Measurements from ENCODE around the gene QSER1. TPM values are rescaled to one million over a fixed set of nuclear protein-coding genes. Genes with fewer than 3 reads are reported as not detected.

Gene QSER1
- total RNA-seq, 1 experiment from 2014 or later = 74.0 TPM

DNA sequence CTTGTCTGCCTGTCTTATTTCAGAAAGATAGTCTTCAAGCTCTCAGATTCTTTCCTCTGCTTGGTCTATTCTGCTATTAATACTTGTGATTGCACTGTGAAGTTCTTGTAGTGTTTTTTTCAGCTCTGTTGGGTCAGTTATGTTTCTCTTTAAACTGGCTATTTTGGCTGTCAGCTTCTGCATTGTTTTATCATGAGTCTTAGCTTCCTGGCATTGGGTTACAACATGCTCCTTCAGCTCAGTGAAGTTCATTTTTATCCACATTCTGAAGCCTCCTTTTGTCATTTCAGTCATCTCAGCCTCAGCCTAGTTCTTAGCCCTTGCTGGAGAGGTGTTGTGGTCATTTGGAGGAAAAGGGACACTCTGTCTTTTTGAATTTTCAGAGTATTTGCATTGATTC is 107.6 kb downstream of the QSER1 start:
- DNase-seq (ENCODE audit: low spot score) = no peak

DNA sequence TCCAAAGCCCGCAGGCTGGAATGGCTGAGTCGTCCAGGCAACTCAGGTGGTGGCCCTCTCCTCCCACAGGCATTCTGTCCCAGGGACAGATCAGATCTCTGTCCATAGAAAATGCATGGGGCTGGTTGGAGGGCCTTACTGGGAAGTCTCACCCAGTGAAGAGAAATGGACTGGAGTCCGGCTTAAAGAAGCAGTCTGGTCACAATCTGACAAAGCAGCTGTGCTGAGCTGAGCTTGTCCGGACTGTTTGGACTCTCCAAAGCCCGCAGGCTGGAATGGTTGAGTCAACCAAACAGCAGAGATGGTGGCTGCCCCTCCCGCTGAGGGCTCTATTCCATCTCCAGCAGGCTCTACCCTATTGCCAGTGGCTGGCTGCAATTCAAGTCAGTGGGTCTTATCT is 108.7 kb downstream of the QSER1 start:
- Mint-ChIP-seq H3K36me3 (no peaks in the 10 kb centered on the region), H3K27me3 (ENCODE audit: low read depth) (peaks cover 6% of the 10 kb centered on the region; the same call in 1 of the 2 replicates), H3K27ac (no peak overlapping the region), H3K4me3 (no peak overlapping the region), H3K9me3 (peaks cover 11% of the 10 kb centered on the region), H3K4me1 (peaks cover 13% of the 10 kb centered on the region)
- ChIA-PET CTCF (no interaction called here), POLR2A (no interaction called here)
- DNase-seq (ENCODE audit: low spot score) = no peak
- no peak for TF ChIP-seq ETV6 (CRISPR knock-in tag; IDR thresholded peaks at IDR 0.05)
- TF ChIP-seq ZNF121 (CRISPR knock-in tag; IDR thresholded peaks at IDR 0.05) = no peak
- TF ChIP-seq IRF2 (CRISPR knock-in tag; IDR thresholded peaks at IDR 0.05; ENCODE audit: borderline replicate concordance, low read depth) = no peak
- TF ChIP-seq, protein P1, sequence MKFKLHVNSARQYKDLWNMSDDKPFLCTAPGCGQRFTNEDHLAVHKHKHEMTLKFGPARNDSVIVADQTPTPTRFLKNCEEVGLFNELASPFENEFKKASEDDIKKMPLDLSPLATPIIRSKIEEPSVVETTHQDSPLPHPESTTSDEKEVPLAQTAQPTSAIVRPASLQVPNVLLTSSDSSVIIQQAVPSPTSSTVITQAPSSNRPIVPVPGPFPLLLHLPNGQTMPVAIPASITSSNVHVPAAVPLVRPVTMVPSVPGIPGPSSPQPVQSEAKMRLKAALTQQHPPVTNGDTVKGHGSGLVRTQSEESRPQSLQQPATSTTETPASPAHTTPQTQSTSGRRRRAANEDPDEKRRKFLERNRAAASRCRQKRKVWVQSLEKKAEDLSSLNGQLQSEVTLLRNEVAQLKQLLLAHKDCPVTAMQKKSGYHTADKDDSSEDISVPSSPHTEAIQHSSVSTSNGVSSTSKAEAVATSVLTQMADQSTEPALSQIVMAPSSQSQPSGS (CRISPR knock-in tag; IDR thresholded peaks at IDR 0.05; ENCODE audit: borderline replicate concordance, low read depth) = no peak
- TF ChIP-seq, protein P2, sequence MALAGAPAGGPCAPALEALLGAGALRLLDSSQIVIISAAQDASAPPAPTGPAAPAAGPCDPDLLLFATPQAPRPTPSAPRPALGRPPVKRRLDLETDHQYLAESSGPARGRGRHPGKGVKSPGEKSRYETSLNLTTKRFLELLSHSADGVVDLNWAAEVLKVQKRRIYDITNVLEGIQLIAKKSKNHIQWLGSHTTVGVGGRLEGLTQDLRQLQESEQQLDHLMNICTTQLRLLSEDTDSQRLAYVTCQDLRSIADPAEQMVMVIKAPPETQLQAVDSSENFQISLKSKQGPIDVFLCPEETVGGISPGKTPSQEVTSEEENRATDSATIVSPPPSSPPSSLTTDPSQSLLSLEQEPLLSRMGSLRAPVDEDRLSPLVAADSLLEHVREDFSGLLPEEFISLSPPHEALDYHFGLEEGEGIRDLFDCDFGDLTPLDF (CRISPR knock-in tag; IDR thresholded peaks at IDR 0.05) = no peak
- TF ChIP-seq, protein P3, sequence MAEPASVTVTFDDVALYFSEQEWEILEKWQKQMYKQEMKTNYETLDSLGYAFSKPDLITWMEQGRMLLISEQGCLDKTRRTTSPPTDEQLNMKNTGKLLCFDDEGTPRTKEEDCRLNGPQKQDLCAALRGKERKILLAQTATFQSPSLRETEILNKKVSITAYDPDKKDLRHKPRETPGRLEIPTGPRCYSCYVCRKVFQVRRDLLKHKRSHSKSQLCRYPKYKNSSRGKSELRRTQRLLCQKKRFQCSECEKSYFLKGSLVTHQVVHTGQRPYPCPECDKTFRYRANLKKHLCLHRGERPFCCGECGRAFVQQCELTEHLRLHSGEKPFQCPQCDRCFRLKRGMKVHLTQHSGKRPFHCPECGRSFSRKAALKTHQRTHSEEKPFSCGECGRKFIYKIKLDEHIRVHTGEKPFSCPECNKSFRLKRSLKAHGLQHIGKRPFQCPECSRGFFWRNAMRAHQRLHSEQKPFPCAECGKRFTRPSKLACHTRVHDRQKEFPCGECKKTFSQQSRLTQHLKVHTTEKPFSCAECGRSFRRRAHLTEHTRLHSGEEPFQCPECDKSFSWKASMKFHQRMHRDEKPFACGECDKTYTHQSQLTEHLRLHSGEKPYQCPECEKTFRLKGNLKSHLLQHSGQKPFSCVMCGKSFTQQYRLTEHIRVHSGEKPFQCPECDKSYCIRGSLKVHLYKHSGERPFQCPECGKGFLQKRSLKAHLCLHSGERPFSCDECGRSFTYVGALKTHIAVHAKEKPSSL (CRISPR knock-in tag; conservative IDR thresholded peaks at IDR 0.05) = no peak
- no peak for TF ChIP-seq ZNF671 (CRISPR knock-in tag; IDR thresholded peaks at IDR 0.05)
- TF ChIP-seq EMX1 (CRISPR knock-in tag; IDR thresholded peaks at IDR 0.05) = no peak
- TF ChIP-seq, protein P4, sequence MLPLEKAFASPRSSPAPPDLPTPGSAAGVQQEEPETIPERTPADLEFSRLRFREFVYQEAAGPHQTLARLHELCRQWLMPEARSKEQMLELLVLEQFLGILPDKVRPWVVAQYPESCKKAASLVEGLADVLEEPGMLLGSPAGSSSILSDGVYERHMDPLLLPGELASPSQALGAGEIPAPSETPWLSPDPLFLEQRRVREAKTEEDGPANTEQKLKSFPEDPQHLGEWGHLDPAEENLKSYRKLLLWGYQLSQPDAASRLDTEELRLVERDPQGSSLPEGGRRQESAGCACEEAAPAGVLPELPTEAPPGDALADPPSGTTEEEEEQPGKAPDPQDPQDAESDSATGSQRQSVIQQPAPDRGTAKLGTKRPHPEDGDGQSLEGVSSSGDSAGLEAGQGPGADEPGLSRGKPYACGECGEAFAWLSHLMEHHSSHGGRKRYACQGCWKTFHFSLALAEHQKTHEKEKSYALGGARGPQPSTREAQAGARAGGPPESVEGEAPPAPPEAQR (CRISPR knock-in tag; IDR thresholded peaks at IDR 0.05) = no peak
- TF ChIP-seq ZNF232 (CRISPR knock-in tag; IDR thresholded peaks at IDR 0.05) = no peak
- no peak for TF ChIP-seq TEAD4 (CRISPR knock-in tag; IDR thresholded peaks at IDR 0.05)
- ATAC-seq = no peak

More for the DNA sequence above, 107.6 kb downstream of the QSER1 start:
- ChIA-PET CTCF (no interaction called here), POLR2A (interaction anchor here (0.5 kb wide), 1 partner anchor 26 kb away, joined by 3 read pairs; no protein-coding TSS in a partner anchor)
- TF ChIP-seq JAZF1 (CRISPR knock-in tag; IDR thresholded peaks at IDR 0.05) = no peak
- TF ChIP-seq, protein P5, sequence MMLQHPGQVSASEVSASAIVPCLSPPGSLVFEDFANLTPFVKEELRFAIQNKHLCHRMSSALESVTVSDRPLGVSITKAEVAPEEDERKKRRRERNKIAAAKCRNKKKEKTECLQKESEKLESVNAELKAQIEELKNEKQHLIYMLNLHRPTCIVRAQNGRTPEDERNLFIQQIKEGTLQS (CRISPR knock-in tag; conservative IDR thresholded peaks at IDR 0.05) = no peak
- TF ChIP-seq CREM (CRISPR knock-in tag; IDR thresholded peaks at IDR 0.05) = no peak
- no peak for TF ChIP-seq ZNF416 (CRISPR knock-in tag; IDR thresholded peaks at IDR 0.05)
- TF ChIP-seq, protein P6, sequence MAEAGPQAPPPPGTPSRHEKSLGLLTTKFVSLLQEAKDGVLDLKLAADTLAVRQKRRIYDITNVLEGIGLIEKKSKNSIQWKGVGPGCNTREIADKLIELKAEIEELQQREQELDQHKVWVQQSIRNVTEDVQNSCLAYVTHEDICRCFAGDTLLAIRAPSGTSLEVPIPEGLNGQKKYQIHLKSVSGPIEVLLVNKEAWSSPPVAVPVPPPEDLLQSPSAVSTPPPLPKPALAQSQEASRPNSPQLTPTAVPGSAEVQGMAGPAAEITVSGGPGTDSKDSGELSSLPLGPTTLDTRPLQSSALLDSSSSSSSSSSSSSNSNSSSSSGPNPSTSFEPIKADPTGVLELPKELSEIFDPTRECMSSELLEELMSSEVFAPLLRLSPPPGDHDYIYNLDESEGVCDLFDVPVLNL (CRISPR knock-in tag; IDR thresholded peaks at IDR 0.05; ENCODE audit: borderline replicate concordance, low read depth) = no peak
- no peak for TF ChIP-seq SP1 (CRISPR knock-in tag; conservative IDR thresholded peaks at IDR 0.05)
- no peak for TF ChIP-seq FOXP1 (CRISPR knock-in tag; IDR thresholded peaks at IDR 0.05; ENCODE audit: borderline replicate concordance)
- no peak for TF ChIP-seq NFATC4 (CRISPR knock-in tag; IDR thresholded peaks at IDR 0.05)
- no peak for TF ChIP-seq TEAD4 (CRISPR knock-in tag; IDR thresholded peaks at IDR 0.05)
- TF ChIP-seq IRF2 (CRISPR knock-in tag; IDR thresholded peaks at IDR 0.05; ENCODE audit: borderline replicate concordance, low read depth) = no peak
- TF ChIP-seq OVOL2 (CRISPR knock-in tag; IDR thresholded peaks at IDR 0.05; ENCODE audit: borderline replicate concordance) = no peak
- no peak for TF ChIP-seq NR2C2 (CRISPR knock-in tag; IDR thresholded peaks at IDR 0.05)
- no peak for TF ChIP-seq SMAD4 (CRISPR knock-in tag; IDR thresholded peaks at IDR 0.05)
- TF ChIP-seq, protein P7, sequence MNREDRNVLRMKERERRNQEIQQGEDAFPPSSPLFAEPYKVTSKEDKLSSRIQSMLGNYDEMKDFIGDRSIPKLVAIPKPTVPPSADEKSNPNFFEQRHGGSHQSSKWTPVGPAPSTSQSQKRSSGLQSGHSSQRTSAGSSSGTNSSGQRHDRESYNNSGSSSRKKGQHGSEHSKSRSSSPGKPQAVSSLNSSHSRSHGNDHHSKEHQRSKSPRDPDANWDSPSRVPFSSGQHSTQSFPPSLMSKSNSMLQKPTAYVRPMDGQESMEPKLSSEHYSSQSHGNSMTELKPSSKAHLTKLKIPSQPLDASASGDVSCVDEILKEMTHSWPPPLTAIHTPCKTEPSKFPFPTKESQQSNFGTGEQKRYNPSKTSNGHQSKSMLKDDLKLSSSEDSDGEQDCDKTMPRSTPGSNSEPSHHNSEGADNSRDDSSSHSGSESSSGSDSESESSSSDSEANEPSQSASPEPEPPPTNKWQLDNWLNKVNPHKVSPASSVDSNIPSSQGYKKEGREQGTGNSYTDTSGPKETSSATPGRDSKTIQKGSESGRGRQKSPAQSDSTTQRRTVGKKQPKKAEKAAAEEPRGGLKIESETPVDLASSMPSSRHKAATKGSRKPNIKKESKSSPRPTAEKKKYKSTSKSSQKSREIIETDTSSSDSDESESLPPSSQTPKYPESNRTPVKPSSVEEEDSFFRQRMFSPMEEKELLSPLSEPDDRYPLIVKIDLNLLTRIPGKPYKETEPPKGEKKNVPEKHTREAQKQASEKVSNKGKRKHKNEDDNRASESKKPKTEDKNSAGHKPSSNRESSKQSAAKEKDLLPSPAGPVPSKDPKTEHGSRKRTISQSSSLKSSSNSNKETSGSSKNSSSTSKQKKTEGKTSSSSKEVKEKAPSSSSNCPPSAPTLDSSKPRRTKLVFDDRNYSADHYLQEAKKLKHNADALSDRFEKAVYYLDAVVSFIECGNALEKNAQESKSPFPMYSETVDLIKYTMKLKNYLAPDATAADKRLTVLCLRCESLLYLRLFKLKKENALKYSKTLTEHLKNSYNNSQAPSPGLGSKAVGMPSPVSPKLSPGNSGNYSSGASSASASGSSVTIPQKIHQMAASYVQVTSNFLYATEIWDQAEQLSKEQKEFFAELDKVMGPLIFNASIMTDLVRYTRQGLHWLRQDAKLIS (CRISPR knock-in tag; IDR thresholded peaks at IDR 0.05; ENCODE audit: borderline replicate concordance) = no peak
- no peak for TF ChIP-seq NR1H2 (CRISPR knock-in tag; IDR thresholded peaks at IDR 0.05)
- TF ChIP-seq GABPB1 (CRISPR knock-in tag; IDR thresholded peaks at IDR 0.05) = no peak
- TF ChIP-seq NR3C1 (CRISPR knock-in tag; conservative IDR thresholded peaks at IDR 0.05; ENCODE audit: low read depth) = no peak
- TF ChIP-seq GTF2I (CRISPR knock-in tag; conservative IDR thresholded peaks at IDR 0.05) = no peak
- H3K27ac Mint-ChIP-seq = no peak overlapping the region
- H3K27me3 Mint-ChIP-seq (ENCODE audit: low read depth) = peaks cover 6% of the 10 kb centered on the region; the same call in 1 of the 2 replicates
- ATAC-seq = no peak
- no peaks in the 10 kb centered on the region for H3K36me3 Mint-ChIP-seq
- H3K4me3 Mint-ChIP-seq = no peak overlapping the region
- H3K9me3 Mint-ChIP-seq = peaks cover 11% of the 10 kb centered on the region
- H3K4me1 Mint-ChIP-seq = peaks cover 13% of the 10 kb centered on the region
